Activated CD8-positive, alpha-beta T cell treated with anti-CD3 and anti-CD28 coated beads for 36 hours (primary cell): ENCODE results near the gene MEG3. TPM values are rescaled to one million over a fixed set of nuclear protein-coding genes. Genes with fewer than 3 reads are reported as not detected.
"Not testable (repeated sequence)": the region's sequence is repeated elsewhere in the genome, so short reads cannot be mapped to it uniquely, and the experiment has no call there.

Experiments used
- ATAC-seq: fragments of 200-7000 bp; cut with Tn5 transposase; one replicate; pipeline ENCODE4 v1.10.0; 2021; ENCODE audit warnings: mild to moderate bottlenecking, moderate library complexity
- CTCF ChIA-PET: fragments of 350-600 bp; sonication (Branson Sonifier 250); formaldehyde crosslinking; loops from one replicate; lab custom pipeline; 2021; ENCODE audit warnings: antibody characterized with exemption; lab: Charles Lee
- POLR2A ChIA-PET: fragments of 350-600 bp; sonication (Branson Sonifier 250); formaldehyde crosslinking; loops from one replicate; lab custom pipeline; 2021; ENCODE audit warnings: antibody characterized with exemption; lab: Charles Lee
- DNase-seq: peaks from one replicate; pipeline ENCODE4 v3.0.0-alpha.2; 2020
- H3K27ac Mint-ChIP-seq: one replicate; pipeline ENCODE4 v1.8.0; 2021; ENCODE audit warnings: mild to moderate bottlenecking, mixed read lengths
- H3K27me3 Mint-ChIP-seq: one replicate; pipeline ENCODE4 v1.8.0; 2021; ENCODE audit warnings: mixed read lengths
- H3K36me3 Mint-ChIP-seq: one replicate; pipeline ENCODE4 v1.8.0; 2021; ENCODE audit warnings: low read depth, mixed read lengths
- H3K4me1 Mint-ChIP-seq: one replicate; pipeline ENCODE4 v1.8.0; 2021; ENCODE audit warnings: low read depth, mixed read lengths
- H3K4me3 Mint-ChIP-seq: one replicate; pipeline ENCODE4 v1.8.0; 2021; ENCODE audit warnings: mild to moderate bottlenecking, moderate library complexity, mixed read lengths
- H3K9me3 Mint-ChIP-seq: one replicate; pipeline ENCODE4 v1.8.0; 2021; ENCODE audit warnings: mixed read lengths
- intact Hi-C: fragments of 100-400 bp; cut with micrococcal nuclease; formaldehyde crosslinking; loops from one replicate; pipeline ENCODE4 v1.10.0; 2022
- total RNA-seq, 2 experiments: library from RNA; stranded (reverse); gene quantifications; one replicate each; pipeline ENCODE4 v1.2.3, GENCODE V29; 2021
- TF ChIP-seq, protein P1 (sequence below): fragments of 200-600 bp; IDR thresholded peaks from one replicate; pipeline ENCODE4 v1.8.0; 2022; ENCODE audit warnings: antibody characterized with exemption, mild to moderate bottlenecking

Gene MEG3
- total RNA-seq, 2 experiments from 2014 or later = not detected

DNA sequence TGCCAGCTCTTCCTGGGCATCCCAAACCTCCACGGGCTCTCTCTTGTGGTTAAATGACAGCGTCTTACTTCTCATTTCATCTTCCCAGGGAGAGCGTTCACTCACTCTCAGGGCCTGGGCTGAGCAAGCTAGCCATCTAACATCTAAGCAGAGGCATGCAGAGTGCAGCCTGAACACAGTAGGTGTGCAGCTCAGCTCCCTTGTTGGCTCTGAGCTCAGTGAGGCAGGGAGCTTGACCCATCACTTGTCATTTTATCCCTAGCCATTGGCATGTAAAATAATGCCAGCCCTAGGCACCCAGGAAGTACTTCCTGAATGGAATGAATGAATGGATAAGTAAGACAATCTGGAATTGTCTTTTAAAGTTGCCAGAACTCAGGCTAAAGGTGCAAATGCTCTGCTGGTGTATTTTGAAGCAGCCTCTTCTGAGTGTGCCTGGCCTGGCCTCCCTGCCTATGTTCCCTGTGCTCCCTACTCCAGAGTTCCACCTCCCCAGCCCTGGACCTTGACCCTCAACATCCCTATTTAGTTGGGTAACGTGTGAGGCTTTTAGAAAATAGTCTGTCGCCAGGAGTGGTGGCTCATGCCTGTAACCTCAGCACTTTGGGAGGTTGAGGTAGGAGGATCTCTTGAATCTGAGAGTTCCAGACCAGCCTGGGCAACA is 9.5 kb upstream of the MEG3 start:
- H3K27ac Mint-ChIP-seq = no peak overlapping the region
- intact Hi-C loops = no loop called here
- ATAC-seq (no peak), DNase-seq (no peak)
- ChIA-PET POLR2A (no interaction called here), CTCF (no interaction called here)
- no peaks in the 10 kb centered on the region for H3K36me3 Mint-ChIP-seq
- H3K4me3 Mint-ChIP-seq = no peak overlapping the region
- H3K9me3 Mint-ChIP-seq = no peaks in the 10 kb centered on the region
- no peaks in the 10 kb centered on the region for H3K27me3 Mint-ChIP-seq
- TF ChIP-seq, protein P1, sequence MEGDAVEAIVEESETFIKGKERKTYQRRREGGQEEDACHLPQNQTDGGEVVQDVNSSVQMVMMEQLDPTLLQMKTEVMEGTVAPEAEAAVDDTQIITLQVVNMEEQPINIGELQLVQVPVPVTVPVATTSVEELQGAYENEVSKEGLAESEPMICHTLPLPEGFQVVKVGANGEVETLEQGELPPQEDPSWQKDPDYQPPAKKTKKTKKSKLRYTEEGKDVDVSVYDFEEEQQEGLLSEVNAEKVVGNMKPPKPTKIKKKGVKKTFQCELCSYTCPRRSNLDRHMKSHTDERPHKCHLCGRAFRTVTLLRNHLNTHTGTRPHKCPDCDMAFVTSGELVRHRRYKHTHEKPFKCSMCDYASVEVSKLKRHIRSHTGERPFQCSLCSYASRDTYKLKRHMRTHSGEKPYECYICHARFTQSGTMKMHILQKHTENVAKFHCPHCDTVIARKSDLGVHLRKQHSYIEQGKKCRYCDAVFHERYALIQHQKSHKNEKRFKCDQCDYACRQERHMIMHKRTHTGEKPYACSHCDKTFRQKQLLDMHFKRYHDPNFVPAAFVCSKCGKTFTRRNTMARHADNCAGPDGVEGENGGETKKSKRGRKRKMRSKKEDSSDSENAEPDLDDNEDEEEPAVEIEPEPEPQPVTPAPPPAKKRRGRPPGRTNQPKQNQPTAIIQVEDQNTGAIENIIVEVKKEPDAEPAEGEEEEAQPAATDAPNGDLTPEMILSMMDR = no peak
- H3K4me1 Mint-ChIP-seq = no peaks in the 10 kb centered on the region

DNA sequence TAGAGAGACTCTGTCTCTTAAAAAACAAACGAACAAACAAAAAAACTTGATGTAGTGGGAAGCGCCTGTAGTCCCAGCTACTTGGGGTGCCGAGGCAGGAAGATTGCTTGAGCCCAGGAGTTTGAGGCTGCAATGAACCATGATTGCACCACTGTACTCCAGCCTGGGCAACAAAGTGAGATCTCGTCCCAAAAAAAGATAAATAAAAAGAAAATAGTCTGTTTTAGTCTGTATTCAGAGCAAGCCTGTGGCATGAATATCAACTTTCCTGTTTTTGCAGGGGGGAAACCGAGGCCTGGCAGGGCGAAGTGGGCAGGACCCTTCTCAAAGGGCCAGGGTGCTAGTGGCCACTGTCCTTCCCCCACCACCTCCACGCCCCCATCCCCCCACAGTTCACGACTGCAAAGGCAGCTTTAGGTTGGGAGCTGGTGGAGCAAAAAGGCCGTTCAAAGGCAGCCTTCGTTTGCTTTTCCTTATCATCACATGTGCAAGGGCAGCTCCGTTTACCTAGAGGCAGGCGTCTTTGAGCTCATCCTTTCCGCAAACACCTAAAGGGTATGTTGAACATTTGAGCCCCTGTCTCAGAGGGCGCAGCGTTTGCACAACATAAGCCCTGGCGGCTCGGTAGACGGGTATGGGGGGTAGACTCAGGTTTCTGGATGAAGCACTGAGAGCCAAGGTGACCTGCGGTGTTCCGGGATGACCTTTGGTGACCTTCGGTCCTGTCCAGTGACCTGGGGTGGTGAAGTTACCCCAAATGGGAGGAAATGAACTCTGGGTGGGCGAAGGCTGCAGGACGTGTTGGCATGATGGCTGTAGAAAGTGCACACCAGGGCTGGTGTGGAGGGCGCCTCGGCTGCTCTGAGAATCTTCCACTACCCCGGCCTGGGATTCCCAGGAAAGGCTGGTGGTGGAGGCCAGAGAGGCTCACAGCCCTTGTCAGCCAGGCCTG is 8.7 kb upstream of the MEG3 start:
- POLR2A ChIA-PET = no interaction called here
- Mint-ChIP-seq H3K4me1 (no peaks in the 10 kb centered on the region), H3K4me3 (no peak overlapping the region), H3K9me3 (no peaks in the 10 kb centered on the region), H3K36me3 (no peaks in the 10 kb centered on the region), H3K27ac (no peak overlapping the region), H3K27me3 (peaks cover 1% of the 10 kb centered on the region)
- DNase-seq (no peak), ATAC-seq (no peak)
- intact Hi-C loops = no loop called here
- TF ChIP-seq, protein P1 = no peak
- CTCF ChIA-PET = no interaction called here

DNA sequence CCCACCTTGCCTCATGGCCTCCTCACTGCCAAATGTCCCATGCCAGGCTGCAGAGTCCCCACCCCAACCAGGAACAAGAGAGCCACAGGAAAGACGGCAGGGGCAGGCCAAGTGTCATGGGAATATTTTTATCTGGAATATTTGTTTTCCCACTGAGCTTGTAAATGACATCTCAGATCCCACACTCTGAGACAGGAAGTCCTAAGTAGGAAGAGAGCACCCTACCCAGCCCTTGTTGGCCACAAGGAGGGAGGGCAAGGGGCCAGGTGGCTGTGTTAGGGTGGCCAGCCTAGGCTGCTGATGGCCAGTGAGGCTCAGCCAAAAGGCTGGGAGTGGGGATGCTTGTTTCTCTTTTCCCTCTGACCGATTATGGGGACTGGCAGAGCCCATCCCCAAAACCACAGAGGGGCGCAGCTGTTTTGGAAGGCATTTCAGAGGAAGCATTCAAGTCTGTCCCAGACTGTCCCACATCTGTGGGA is 7.7 kb upstream of the MEG3 start:
- H3K4me1 Mint-ChIP-seq = no peaks in the 10 kb centered on the region
- ChIA-PET POLR2A (no interaction called here), CTCF (no interaction called here)
- peaks cover 2% of the 10 kb centered on the region for H3K27me3 Mint-ChIP-seq
- no peak overlapping the region for H3K27ac Mint-ChIP-seq
- TF ChIP-seq, protein P1 = no peak
- H3K36me3 Mint-ChIP-seq = no peaks in the 10 kb centered on the region
- no peak for DNase-seq
- no peaks in the 10 kb centered on the region for H3K9me3 Mint-ChIP-seq
- intact Hi-C loops = no loop called here
- no peak for ATAC-seq
- H3K4me3 Mint-ChIP-seq = no peak overlapping the region

DNA sequence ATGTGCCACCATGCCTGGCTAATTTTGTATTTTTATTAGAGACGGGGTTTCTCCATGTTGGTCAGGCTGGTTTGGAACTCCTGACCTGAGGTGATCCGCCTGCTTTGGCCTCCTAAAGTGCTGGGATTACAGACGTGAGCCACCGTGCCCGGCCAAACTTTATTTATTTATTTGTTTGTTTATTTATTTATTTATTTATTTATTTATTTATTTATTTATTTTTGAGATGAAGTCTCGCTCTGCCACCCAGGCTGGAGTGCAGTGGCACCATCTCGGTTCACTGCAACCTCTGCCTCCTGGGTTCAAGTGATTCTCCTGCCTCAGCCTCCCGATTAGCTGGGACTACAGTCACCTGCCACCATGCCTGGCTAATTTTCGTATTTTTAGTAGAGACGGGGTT is 7.0 kb upstream of the MEG3 start:
- H3K36me3 Mint-ChIP-seq, H3K27ac Mint-ChIP-seq, intact Hi-C loops, H3K4me1 Mint-ChIP-seq, H3K27me3 Mint-ChIP-seq, DNase-seq, POLR2A ChIA-PET, CTCF ChIA-PET, H3K9me3 Mint-ChIP-seq, H3K4me3 Mint-ChIP-seq, ATAC-seq: not testable (repeated sequence)

DNA sequence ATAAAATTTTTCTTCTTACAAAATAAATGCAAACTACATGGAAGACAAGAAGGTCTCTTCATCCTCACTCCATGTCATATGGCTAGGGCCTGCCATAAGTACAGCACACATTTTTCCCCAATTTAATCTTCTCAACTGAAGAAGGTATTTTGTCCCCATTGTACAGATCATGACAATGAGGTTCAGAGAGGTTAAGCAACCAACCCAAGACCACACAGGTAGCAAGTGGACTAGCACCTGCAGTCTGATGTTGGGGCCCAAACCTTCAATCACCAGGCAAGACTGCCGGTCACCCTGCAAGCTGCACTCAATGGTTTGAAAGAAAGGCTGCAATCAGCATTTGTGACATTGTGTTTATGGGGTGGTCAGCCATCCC is 6.5 kb upstream of the MEG3 start:
- no peak for ATAC-seq
- ChIA-PET CTCF (no interaction called here), POLR2A (no interaction called here)
- no peak for DNase-seq
- peaks cover 7% of the 10 kb centered on the region for H3K27me3 Mint-ChIP-seq
- H3K4me1 Mint-ChIP-seq = no peaks in the 10 kb centered on the region
- no peaks in the 10 kb centered on the region for H3K9me3 Mint-ChIP-seq
- H3K36me3 Mint-ChIP-seq = no peaks in the 10 kb centered on the region
- intact Hi-C loops = no loop called here
- H3K27ac Mint-ChIP-seq = no peak overlapping the region
- H3K4me3 Mint-ChIP-seq = no peak overlapping the region
- TF ChIP-seq, protein P1 = no peak
